ENCODE results near the gene CDK14. TPM values are rescaled to one million over a fixed set of nuclear protein-coding genes. Genes with fewer than 3 reads are reported as not detected.

CDK14 gene
- total RNA-seq, 8 experiments from 2014 or later, result 9.9 to 50.5 (median 13.3) TPM

- 0 to 100% (median 83%) methylated on average over 1 to 2 of the region's 2 CpGs; no CpG with 5 or more reads in 1 of the 10 experiments for whole genome bisulfite sequencing, 10 experiments
- in situ Hi-C loops (cut with MboI; ENCODE audit: low pct_unique_long_range_greater_than_20kb in 2 of 9, low sequenced_read_pairs in 9 of 9, unreplicated experiment in 9 of 9), result no loop called here
- no peak overlapping the region for H3K4me3 ChIP-seq
These were observed 59.4 kb downstream of the CDK14 start for GRCh38 chr7:90655566-90655965.

DNA sequence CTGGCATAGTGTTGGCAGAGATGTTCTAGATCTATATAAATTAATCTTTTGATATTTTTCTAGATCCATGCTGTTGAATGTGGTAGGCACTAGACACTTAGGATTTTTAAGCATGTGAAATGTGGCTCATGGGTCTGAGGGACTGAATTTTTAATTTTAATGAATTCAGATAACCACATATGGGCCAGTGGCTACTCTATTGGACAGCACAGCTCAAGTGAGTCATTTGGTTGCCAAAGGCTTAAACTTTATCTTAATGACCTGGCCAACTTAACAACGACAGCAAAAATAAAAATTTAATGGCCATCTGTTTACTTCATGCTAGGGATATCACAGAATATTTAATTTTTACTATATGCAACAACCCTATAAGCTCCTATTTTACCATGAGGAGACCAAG is 61.4 kb downstream of the CDK14 start:
- WGBS, 10 experiments, result 67 to 100% (median 100%) methylated on average over 1 of the region's 1 CpG
- Histone ChIP-seq H3K4me1 (replicated peaks in 1 of 2) (peaks cover 0 to 6% of the 10 kb centered on the region in 2 donors), H3K4me3 (no peak overlapping the region), H3K27ac (no peak overlapping the region)
- in situ Hi-C loops (cut with MboI; ENCODE audit: low pct_unique_long_range_greater_than_20kb in 2 of 9, low sequenced_read_pairs in 9 of 9, unreplicated experiment in 9 of 9), result no loop called here
- ATAC-seq (replicated peaks in 6 of 8), result no peak

More at GRCh38 chr7:90655566-90655965, 59.4 kb downstream of the CDK14 start:
- H3K27ac ChIP-seq, result no peak overlapping the region
- no peaks in the 10 kb centered on the region for H3K4me1 ChIP-seq (replicated peaks in 1 of 2)
- ATAC-seq (replicated peaks in 6 of 8), result no peak

DNA sequence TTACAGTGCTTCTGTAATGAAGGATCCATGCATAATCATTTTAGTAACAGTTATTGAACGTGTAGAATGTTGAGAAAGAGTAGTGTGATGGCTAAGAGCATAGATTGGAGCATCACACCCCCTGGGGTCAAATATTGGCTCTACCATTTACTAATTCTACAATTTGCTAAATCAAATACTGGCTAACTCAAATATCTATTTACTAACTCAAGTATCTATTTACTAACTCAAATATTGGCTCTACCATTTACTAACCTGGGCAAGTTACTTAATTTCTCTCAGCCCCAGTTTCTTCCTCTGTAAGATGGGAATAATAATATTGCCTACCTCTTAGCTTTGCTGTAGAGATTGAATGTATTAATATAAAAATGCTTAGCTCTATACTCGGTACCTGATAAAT is 64.0 kb downstream of the CDK14 start:
- no peak for ATAC-seq (replicated peaks in 6 of 8)
- 60 to 100% (median 94%) methylated on average over 1 to 2 of the region's 2 CpGs for WGBS, 10 experiments

DNA sequence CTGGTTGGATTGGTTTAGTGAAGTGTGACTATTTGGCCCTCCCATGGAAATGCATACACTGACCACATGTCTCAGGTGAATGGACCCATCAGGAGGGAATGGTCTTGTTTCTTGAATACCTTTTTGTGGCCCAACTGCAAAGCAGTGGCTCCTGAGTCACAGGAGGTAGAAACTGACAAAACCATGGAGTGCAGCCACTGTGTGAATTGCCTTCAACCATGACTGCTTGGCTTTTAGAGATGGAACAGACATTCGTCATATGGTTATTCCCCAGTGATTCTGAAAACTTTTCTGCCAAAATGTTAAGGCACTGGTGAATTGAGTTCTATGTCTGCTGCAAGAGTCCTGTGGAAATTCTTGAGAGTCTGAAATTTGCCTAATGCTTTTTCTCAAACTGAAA is 64.7 kb downstream of the CDK14 start:
- no peak for ATAC-seq (replicated peaks in 6 of 8)
- no peak overlapping the region for H3K27ac ChIP-seq
- H3K4me1 ChIP-seq (replicated peaks in 1 of 2), result peaks cover 0 to 6% of the 10 kb centered on the region in 2 donors
- in situ Hi-C loops (cut with MboI; ENCODE audit: low pct_unique_long_range_greater_than_20kb in 2 of 9, low sequenced_read_pairs in 9 of 9, unreplicated experiment in 9 of 9), result no loop called here
- 57 to 100% (median 90%) methylated on average over 1 of the region's 1 CpG; no CpG with 5 or more reads in 2 of the 10 experiments for WGBS, 10 experiments
- H3K4me3 ChIP-seq, result no peak overlapping the region

More for the DNA sequence above, 64.0 kb downstream of the CDK14 start:
- peaks cover 0 to 6% of the 10 kb centered on the region in 2 donors for H3K4me1 ChIP-seq (replicated peaks in 1 of 2)
- no peak overlapping the region for H3K4me3 ChIP-seq
- in situ Hi-C loops (cut with MboI; ENCODE audit: low pct_unique_long_range_greater_than_20kb in 2 of 9, low sequenced_read_pairs in 9 of 9, unreplicated experiment in 9 of 9), result no loop called here
- H3K27ac ChIP-seq, result no peak overlapping the region

- in situ Hi-C loops (cut with MboI; ENCODE audit: low pct_unique_long_range_greater_than_20kb in 2 of 9, low sequenced_read_pairs in 9 of 9, unreplicated experiment in 9 of 9), result no loop called here
- Histone ChIP-seq H3K27ac (no peak overlapping the region), H3K4me3 (no peak overlapping the region), H3K4me1 (replicated peaks in 1 of 2) (peaks cover 0 to 6% of the 10 kb centered on the region in 2 donors)
- WGBS, 10 experiments, result 6 to 94% (median 57%) methylated on average over 2 to 6 of the region's 6 CpGs; no CpG with 5 or more reads in 2 of the 10 experiments
- ATAC-seq (replicated peaks in 6 of 8), result peak; percentile 39 to 93 (median 74)
These were observed 65.4 kb downstream of the CDK14 start for GRCh38 chr7:90661290-90662151.

DNA sequence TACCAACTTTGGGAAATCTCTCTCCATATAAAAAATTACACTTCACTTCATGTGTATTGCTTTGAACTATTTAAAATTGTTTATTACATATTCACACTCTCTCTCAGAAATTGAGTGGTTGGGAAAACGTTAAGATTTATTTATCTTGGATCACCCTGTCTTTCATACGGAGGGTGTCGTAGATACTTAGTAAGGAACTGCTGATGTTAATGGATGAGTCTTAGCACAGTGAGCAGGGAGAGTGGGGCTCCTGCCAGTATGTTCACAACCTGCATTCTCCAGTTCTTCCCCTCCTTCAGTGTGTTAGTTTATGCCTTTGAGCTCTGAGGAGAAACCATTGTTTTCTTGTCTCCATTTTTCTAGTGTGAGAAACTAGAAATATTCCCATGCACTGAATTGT is 67.1 kb downstream of the CDK14 start:
- Histone ChIP-seq H3K4me3 (no peak overlapping the region), H3K4me1 (replicated peaks in 1 of 2) (peaks cover 0 to 6% of the 10 kb centered on the region in 2 donors), H3K27ac (no peak overlapping the region)
- peak in 1 of 8 experiments; percentile 27 for ATAC-seq (replicated peaks in 6 of 8)
- in situ Hi-C loops (cut with MboI; ENCODE audit: low pct_unique_long_range_greater_than_20kb in 2 of 9, low sequenced_read_pairs in 9 of 9, unreplicated experiment in 9 of 9), result no loop called here
- 63 to 93% (median 79%) methylated on average over 1 to 3 of the region's 3 CpGs; no CpG with 5 or more reads in 2 of the 10 experiments for WGBS, 10 experiments

DNA sequence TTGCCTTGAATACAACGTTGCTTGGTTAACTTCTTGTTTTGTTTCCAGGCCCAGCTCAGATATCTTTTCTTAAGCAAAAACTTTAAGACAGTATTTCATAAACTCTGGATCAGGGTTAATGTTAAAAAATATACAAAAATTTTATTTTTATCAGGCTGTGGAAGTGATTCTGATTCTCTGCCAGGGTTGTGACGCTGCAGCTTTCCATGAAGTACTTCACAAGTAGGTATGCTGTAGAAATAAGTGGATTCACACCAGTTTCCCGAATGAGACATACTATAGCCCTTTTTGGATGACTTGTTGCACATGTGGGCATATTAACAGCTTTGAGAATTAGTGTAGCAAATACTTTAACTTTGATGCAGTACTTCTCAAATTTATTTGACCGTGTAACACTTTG is 70.1 kb downstream of the CDK14 start:
- no peak overlapping the region for H3K4me3 ChIP-seq
- in situ Hi-C loops (cut with MboI; ENCODE audit: low pct_unique_long_range_greater_than_20kb in 2 of 9, low sequenced_read_pairs in 9 of 9, unreplicated experiment in 9 of 9), result no loop called here
- no peak for ATAC-seq (replicated peaks in 6 of 8)

DNA sequence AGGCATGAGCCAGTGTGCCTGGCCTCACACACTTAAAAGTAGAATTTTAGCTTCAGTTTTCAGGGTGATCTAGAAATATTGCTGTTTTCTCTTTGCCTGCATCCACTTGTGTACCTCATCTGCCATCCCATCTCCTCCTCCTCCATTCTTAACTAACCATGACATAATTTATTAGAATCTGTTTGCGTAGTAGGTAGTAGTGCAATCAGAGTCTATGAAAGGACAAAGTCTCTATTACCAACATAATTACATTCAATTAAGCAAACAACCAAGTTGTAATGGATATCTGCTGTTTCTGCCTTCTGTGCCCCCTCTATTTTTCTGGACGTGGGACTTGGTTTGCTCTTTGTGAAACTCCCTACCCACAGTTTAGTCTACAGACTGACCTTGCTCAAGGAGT is 72.9 kb downstream of the CDK14 start:
- no peaks in the 10 kb centered on the region for H3K4me1 ChIP-seq (replicated peaks in 1 of 2)
- ATAC-seq (replicated peaks in 6 of 8), result no peak
- in situ Hi-C loops (cut with MboI; ENCODE audit: low pct_unique_long_range_greater_than_20kb in 2 of 9, low sequenced_read_pairs in 9 of 9, unreplicated experiment in 9 of 9), result no loop called here
- WGBS, 10 experiments, result 50 to 100% (median 89%) methylated on average over 1 to 2 of the region's 2 CpGs; no CpG with 5 or more reads in 3 of the 10 experiments
- H3K4me3 ChIP-seq, result no peak overlapping the region
- H3K27ac ChIP-seq, result no peak overlapping the region

More for the DNA sequence above, 70.1 kb downstream of the CDK14 start:
- WGBS, 10 experiments, result 40 to 100% (median 82%) methylated on average over 1 to 4 of the region's 4 CpGs
- H3K4me1 ChIP-seq (replicated peaks in 1 of 2), result peaks cover 0 to 5% of the 10 kb centered on the region in 2 donors
- H3K27ac ChIP-seq, result no peak overlapping the region

- in situ Hi-C loops (cut with MboI; ENCODE audit: low pct_unique_long_range_greater_than_20kb in 2 of 9, low sequenced_read_pairs in 9 of 9, unreplicated experiment in 9 of 9), result no loop called here
- Histone ChIP-seq H3K4me1 (replicated peaks in 1 of 2) (no peaks in the 10 kb centered on the region), H3K27ac (no peak overlapping the region), H3K4me3 (no peak overlapping the region)
- 60 to 100% (median 95%) methylated on average over 1 of the region's 1 CpG; no CpG with 5 or more reads in 4 of the 10 experiments for WGBS, 10 experiments
- no peak for ATAC-seq (replicated peaks in 6 of 8)
These were observed 73.4 kb downstream of the CDK14 start for GRCh38 chr7:90669492-90669891.

GRCh38 chr7:90671571-90671970 is 75.5 kb downstream of the CDK14 start:
- 0 to 100% (median 83%) methylated on average over 1 to 2 of the region's 2 CpGs; no CpG with 5 or more reads in 1 of the 10 experiments for WGBS, 10 experiments
- in situ Hi-C loops (cut with MboI; ENCODE audit: low pct_unique_long_range_greater_than_20kb in 2 of 9, low sequenced_read_pairs in 9 of 9, unreplicated experiment in 9 of 9), result no loop called here
- H3K4me1 ChIP-seq (replicated peaks in 1 of 2), result no peaks in the 10 kb centered on the region
- H3K27ac ChIP-seq, result no peak overlapping the region
- peak in 3 of 8 experiments; percentile 47 to 74 (median 59) for ATAC-seq (replicated peaks in 6 of 8)
- H3K4me3 ChIP-seq, result no peak overlapping the region

DNA sequence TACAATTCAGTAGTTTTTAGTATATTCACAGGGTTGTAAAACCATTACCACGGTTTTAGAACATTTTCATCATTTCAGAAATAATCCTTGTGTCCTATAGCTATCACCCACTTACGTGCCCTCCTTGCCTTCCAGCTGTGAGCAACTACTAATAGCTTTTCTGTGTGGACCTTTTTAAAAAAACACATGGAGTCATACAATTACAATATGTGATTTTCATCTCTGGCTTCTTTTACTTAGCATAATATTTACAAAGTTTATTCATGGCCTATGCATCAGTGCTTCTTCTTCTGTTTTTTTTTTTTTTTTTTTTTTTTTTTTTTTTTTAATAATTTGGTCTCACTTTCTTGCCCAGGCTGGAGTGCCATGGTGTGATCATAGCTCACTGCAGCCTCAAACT is 76.1 kb downstream of the CDK14 start:
- no peak overlapping the region for H3K4me3 ChIP-seq
- H3K27ac ChIP-seq, result no peak overlapping the region
- in situ Hi-C loops (cut with MboI; ENCODE audit: low pct_unique_long_range_greater_than_20kb in 2 of 9, low sequenced_read_pairs in 9 of 9, unreplicated experiment in 9 of 9), result no loop called here
- 0 to 100% (median 93%) methylated on average over 1 to 2 of the region's 2 CpGs for WGBS, 10 experiments
- peaks cover 0 to 2% of the 10 kb centered on the region in 2 donors for H3K4me1 ChIP-seq (replicated peaks in 1 of 2)
- ATAC-seq (replicated peaks in 6 of 8), result peak in 3 of 8 experiments; percentile 38 to 90 (median 70)

- Histone ChIP-seq H3K27ac (no peak overlapping the region), H3K4me1 (replicated peaks in 1 of 2) (peaks cover 6 to 14% of the 10 kb centered on the region in 2 donors), H3K4me3 (no peak overlapping the region)
- WGBS, 10 experiments, result 0 to 100% (median 80%) methylated on average over 1 of the region's 1 CpG; no CpG with 5 or more reads in 5 of the 10 experiments
- peak in 1 of 8 experiments; percentile 58 for ATAC-seq (replicated peaks in 6 of 8)
- in situ Hi-C loops (cut with MboI; ENCODE audit: low pct_unique_long_range_greater_than_20kb in 2 of 9, low sequenced_read_pairs in 9 of 9, unreplicated experiment in 9 of 9), result no loop called here
These were observed 78.5 kb downstream of the CDK14 start for GRCh38 chr7:90674625-90675024.

GRCh38 chr7:90675982-90676381 is 79.9 kb downstream of the CDK14 start:
- no peak overlapping the region for H3K4me3 ChIP-seq
- WGBS, 10 experiments, result 14 to 100% (median 90%) methylated on average over 1 to 3 of the region's 3 CpGs
- in situ Hi-C loops (cut with MboI; ENCODE audit: low pct_unique_long_range_greater_than_20kb in 2 of 9, low sequenced_read_pairs in 9 of 9, unreplicated experiment in 9 of 9), result no loop called here
- H3K4me1 ChIP-seq (replicated peaks in 1 of 2), result peaks cover 14 to 19% of the 10 kb centered on the region in 2 donors
- ATAC-seq (replicated peaks in 6 of 8), result no peak
- no peak overlapping the region for H3K27ac ChIP-seq

Measured in motor neuron (in vitro differentiated cells).